ENCODE measurements around the gene SURF6.
"Not testable (repeated sequence)": the region's sequence is repeated elsewhere in the genome, so short reads cannot be mapped to it uniquely, and the experiment has no call there.

The SURF6 gene

GRCh38 chr9:133341369-133342068 is 5.5 kb upstream of the SURF6 start:
- CTCF ChIA-PET, result interaction anchor here (0.6 to 1.0 kb wide), 6 partner anchors 10 to 1283 kb away, joined by 3 to 4 read pairs (median 3); no protein-coding TSS in a partner anchor
- TF ChIP-seq SP1 (IDR thresholded peaks at IDR 0.05) (no peak), TARDBP (IDR thresholded peaks at IDR 0.05) (no peak), ELF4 (IDR thresholded peaks at IDR 0.05) (no peak), CTBP1 (IDR thresholded peaks at IDR 0.05; ENCODE audit: borderline replicate concordance) (no peak), NFRKB (IDR thresholded peaks at IDR 0.05) (no peak), HDGF (IDR thresholded peaks at IDR 0.05; ENCODE audit: borderline replicate concordance) (no peak), ARNT (IDR thresholded peaks at IDR 0.05) (no peak), FOXA1 (IDR thresholded peaks at IDR 0.05) (no peak), FOXM1 (IDR thresholded peaks at IDR 0.05; ENCODE audit: borderline replicate concordance) (no peak), PKNOX1 (IDR thresholded peaks at IDR 0.05) (no peak), SUZ12 (IDR thresholded peaks at IDR 0.05) (no peak)
- DNase-seq (ENCODE audit: extremely low spot score), result no peak
- POLR2A ChIA-PET, result interaction anchor here (1.2 to 3.0 kb wide), 2 partner anchors 9 to 15 kb away, joined by 4 to 12 read pairs; partner anchors contain the start of genes SURF1 and SURF2

GRCh38 chr9:133340916-133341315 is 4.9 kb upstream of the SURF6 start:
- TF ChIP-seq BHLHE40 (IDR thresholded peaks at IDR 0.05; ENCODE audit: borderline replicate concordance) (no peak), SUZ12 (IDR thresholded peaks at IDR 0.05) (no peak), L3MBTL2 (conservative IDR thresholded peaks at IDR 0.05) (no peak), FOXA1 (IDR thresholded peaks at IDR 0.05) (no peak), ZNF384 (IDR thresholded peaks at IDR 0.05) (no peak)
- CTCF ChIA-PET, result interaction anchor here (0.7 kb wide), 1 partner anchor 1284 kb away, joined by 4 read pairs; no protein-coding TSS in a partner anchor
- DNase-seq (ENCODE audit: extremely low spot score), result no peak
- POLR2A ChIA-PET, result interaction anchor here (3.0 kb wide), 1 partner anchor 15 kb away, joined by 12 read pairs; the partner anchor contains the start of genes SURF1 and SURF2

GRCh38 chr9:133340256-133340655 is 4.3 kb upstream of the SURF6 start:
- ChIA-PET CTCF (no interaction called here), POLR2A (interaction anchor here (1.3 to 3.0 kb wide), 5 partner anchors 8 to 173 kb away, joined by 3 to 14 read pairs (median 9); partner anchors contain the start of genes MED22, RPL7A, SURF1 and SURF2)
- TF ChIP-seq LEF1 (IDR thresholded peaks at IDR 0.05; ENCODE audit: borderline replicate concordance) (no peak), TARDBP (IDR thresholded peaks at IDR 0.05) (no peak), ELF4 (IDR thresholded peaks at IDR 0.05) (no peak), SUZ12 (IDR thresholded peaks at IDR 0.05) (no peak), FOXM1 (IDR thresholded peaks at IDR 0.05; ENCODE audit: borderline replicate concordance) (no peak), BHLHE40 (IDR thresholded peaks at IDR 0.05; ENCODE audit: borderline replicate concordance) (no peak), FOXA1 (IDR thresholded peaks at IDR 0.05) (no peak), FOXK2 (IDR thresholded peaks at IDR 0.05) (no peak), HDGF (IDR thresholded peaks at IDR 0.05; ENCODE audit: borderline replicate concordance) (no peak), L3MBTL2 (conservative IDR thresholded peaks at IDR 0.05) (no peak), NFRKB (IDR thresholded peaks at IDR 0.05) (no peak), SP1 (IDR thresholded peaks at IDR 0.05) (no peak)
- no peak for DNase-seq (ENCODE audit: extremely low spot score)

GRCh38 chr9:133339641-133340040 is 3.7 kb upstream of the SURF6 start:
- ChIA-PET CTCF (no interaction called here), POLR2A (interaction anchor here (1.3 to 3.0 kb wide), 5 partner anchors 9 to 173 kb away, joined by 3 to 14 read pairs (median 9); partner anchors contain the start of genes MED22, RPL7A, SURF1 and SURF2)
- TF ChIP-seq FOXA1 (IDR thresholded peaks at IDR 0.05), result no peak
- TF ChIP-seq SP1 (IDR thresholded peaks at IDR 0.05), result no peak
- TF ChIP-seq BHLHE40 (IDR thresholded peaks at IDR 0.05; ENCODE audit: borderline replicate concordance), result no peak
- TF ChIP-seq TARDBP (IDR thresholded peaks at IDR 0.05), result no peak
- no peak for TF ChIP-seq PKNOX1 (IDR thresholded peaks at IDR 0.05)
- no peak for TF ChIP-seq CTBP1 (IDR thresholded peaks at IDR 0.05; ENCODE audit: borderline replicate concordance)
- TF ChIP-seq ZNF384 (IDR thresholded peaks at IDR 0.05), result no peak
- no peak for TF ChIP-seq L3MBTL2 (conservative IDR thresholded peaks at IDR 0.05)
- DNase-seq (ENCODE audit: extremely low spot score), result no peak

GRCh38 chr9:133334888-133335287 is 1.1 kb downstream of the SURF6 start:
- ChIA-PET CTCF (interaction anchor here (1.2 kb wide), 1 partner anchor 149 kb away, joined by 3 read pairs; no protein-coding TSS in a partner anchor), POLR2A (interaction anchor here (1.0 to 1.7 kb wide), 2 partner anchors 14 to 21 kb away, joined by 4 to 9 read pairs; partner anchors contain the start of genes MED22, RPL7A and SURF1)
- DNase-seq (ENCODE audit: extremely low spot score), result not testable (repeated sequence)

GRCh38 chr9:133334161-133334560 is 1.8 kb downstream of the SURF6 start:
- ChIA-PET POLR2A (interaction anchor here (1.0 to 1.7 kb wide), 2 partner anchors 14 to 22 kb away, joined by 4 to 9 read pairs; partner anchors contain the start of genes MED22, RPL7A and SURF1), CTCF (interaction anchor here (1.2 kb wide), 1 partner anchor 96 kb away, joined by 3 read pairs; no protein-coding TSS in a partner anchor)
- DNase-seq (ENCODE audit: extremely low spot score), result no peak
- TF ChIP-seq CTBP1 (IDR thresholded peaks at IDR 0.05; ENCODE audit: borderline replicate concordance), result no peak
- no peak for TF ChIP-seq BHLHE40 (IDR thresholded peaks at IDR 0.05; ENCODE audit: borderline replicate concordance)
- no peak for TF ChIP-seq HDGF (IDR thresholded peaks at IDR 0.05; ENCODE audit: borderline replicate concordance)
- TF ChIP-seq NFRKB (IDR thresholded peaks at IDR 0.05), result no peak
- no peak for TF ChIP-seq ZNF384 (IDR thresholded peaks at IDR 0.05)
- no peak for TF ChIP-seq ARNT (IDR thresholded peaks at IDR 0.05)
- no peak for TF ChIP-seq SUZ12 (IDR thresholded peaks at IDR 0.05)
- no peak for TF ChIP-seq LEF1 (IDR thresholded peaks at IDR 0.05; ENCODE audit: borderline replicate concordance)
- TF ChIP-seq SP1 (IDR thresholded peaks at IDR 0.05), result no peak
- no peak for TF ChIP-seq FOXA1 (IDR thresholded peaks at IDR 0.05)
- no peak for TF ChIP-seq FOXM1 (IDR thresholded peaks at IDR 0.05; ENCODE audit: borderline replicate concordance)
- no peak for TF ChIP-seq L3MBTL2 (conservative IDR thresholded peaks at IDR 0.05)
- no peak for TF ChIP-seq ELF4 (IDR thresholded peaks at IDR 0.05)
- TF ChIP-seq TARDBP (IDR thresholded peaks at IDR 0.05), result no peak
- no peak for TF ChIP-seq FOXK2 (IDR thresholded peaks at IDR 0.05)

Data from HEK293T (cell line).